GM21381 (cell line): ENCODE measurements around the gene APOM.

ENCODE experiments used
- ATAC-seq: cut with Tn5 transposase; IDR thresholded peaks from one replicate; pipeline ENCODE4 v1.9.1; 2021; ENCODE audit warnings: mild to moderate bottlenecking, moderate library complexity; ENCODE audit not compliant: unreplicated experiment

The APOM gene

DNA sequence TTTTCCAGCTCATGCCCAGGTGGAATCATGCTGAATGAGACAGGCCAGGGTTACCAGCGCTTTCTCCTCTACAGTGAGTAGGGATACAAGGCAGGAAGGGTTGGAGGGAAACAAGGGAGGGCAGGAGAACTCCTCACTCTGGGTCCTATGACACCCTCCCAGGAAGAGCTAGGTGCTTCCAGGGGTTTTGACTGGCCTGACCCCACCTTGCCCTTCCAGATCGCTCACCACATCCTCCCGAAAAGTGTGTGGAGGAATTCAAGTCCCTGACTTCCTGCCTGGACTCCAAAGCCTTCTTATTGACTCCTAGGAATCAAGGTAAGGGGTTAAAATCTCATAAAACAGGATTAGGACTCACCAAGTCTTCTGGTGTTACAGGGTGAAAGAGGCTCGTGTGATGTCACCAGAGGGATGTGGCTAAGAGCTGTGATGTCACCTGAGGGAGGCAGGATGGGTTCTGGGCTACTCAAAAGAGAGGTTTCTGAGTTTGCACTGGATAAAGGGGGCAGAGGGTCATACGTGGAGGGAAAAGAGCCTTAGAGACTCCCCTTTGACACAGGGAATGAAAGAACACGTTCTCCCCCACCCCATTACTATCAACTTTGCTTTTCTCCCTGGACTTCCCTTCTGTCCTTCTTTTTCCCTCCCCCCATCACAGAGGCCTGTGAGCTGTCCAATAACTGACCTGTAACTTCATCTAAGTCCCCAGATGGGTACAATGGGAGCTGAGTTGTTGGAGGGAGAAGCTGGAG lies 1.9 kb downstream of the APOM start:
- no peak for ATAC-seq

DNA sequence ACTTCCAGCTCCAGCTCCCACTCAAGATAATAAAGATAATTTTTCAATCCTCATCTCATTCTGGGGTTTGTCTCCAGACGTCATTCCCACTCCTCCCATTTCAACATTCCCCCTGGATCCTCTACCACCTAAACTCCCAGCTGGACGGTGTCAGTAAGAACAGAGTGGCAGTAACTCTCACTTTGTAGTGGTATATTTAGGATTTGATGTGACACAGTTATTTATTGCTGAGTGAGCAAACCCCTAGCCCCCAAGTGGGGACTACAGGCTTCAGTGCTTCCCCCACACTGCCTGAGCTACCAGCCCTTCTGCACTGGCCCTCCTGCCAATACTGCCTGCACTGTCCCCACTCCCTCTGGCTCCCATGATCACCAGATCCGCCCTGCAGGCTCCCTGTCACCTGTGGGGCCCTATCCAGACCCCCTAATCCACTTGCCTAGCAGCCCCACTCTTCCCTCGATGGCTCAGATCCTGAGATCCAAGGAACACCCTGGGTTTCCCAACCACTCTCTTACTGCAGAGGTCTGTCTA lies 2.5 kb downstream of the APOM start:
- ATAC-seq = no peak

DNA sequence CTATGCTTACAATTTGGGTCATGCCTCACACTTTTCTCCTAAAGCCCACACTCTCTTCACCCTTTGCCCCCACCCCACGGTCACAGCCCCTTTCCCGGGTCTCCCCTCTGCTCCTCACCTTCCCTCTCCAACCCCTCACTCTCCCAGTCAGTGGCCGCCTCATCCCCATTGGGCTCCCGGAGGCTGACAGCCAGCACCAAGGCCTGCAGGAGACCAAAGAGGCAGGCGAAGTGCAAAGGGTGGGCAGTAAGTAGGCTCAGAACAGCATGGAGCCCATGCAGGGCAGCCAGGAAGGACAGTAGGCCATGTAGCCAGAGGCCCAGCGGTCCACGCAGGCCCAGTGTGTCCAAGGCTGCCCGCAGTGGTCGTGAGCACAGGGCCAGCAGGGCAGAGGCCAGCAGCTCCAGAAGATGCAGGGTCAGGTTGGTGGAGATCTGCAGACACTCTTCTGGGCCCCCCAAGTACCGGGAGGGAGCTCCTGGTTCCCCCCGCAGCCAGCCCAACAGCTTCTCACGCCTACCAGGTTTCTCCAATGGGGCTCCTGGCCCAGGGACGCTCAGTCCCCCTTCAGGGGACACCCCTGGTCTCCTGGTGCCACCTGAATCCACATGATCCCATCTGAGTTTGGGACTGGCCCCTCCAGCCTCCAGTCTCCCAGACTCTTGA lies 3.4 kb downstream of the APOM start:
- ATAC-seq = no peak

DNA sequence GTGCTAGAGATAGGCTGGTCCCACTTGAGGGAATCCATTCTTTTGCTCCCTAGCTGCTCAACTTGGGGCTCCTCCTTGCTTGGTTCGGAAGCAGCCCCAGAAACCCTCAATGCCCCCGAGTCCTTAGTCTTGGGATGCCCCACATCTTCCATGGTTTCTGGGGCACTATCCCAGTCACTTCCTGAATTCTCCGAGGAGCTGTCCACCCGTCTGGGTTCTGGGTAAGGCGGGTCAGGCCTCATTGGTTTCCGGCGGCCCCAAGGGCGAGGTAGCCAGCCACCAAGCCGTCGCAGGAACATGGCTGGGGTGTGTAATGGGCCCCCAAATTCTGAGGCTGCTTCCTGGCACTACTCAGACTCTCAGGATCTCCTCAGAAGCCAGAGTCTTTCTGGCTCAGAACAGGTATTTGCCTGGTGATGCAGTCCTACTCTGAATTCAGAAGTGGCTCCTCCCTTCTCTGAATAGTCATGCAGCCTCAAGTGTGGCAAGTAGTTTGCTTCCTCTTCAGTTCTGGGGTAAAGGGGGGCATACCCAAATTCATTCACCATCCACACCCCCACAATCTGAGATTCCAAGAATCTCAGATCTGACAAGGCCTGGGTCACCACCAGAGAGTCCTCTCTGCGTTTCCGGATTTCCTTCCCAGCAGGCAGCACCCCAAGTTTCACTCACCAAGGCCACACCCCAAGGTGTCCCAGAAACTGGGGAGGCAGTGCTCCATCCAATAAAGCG lies 4.1 kb downstream of the APOM start:
- ATAC-seq = no peak

DNA sequence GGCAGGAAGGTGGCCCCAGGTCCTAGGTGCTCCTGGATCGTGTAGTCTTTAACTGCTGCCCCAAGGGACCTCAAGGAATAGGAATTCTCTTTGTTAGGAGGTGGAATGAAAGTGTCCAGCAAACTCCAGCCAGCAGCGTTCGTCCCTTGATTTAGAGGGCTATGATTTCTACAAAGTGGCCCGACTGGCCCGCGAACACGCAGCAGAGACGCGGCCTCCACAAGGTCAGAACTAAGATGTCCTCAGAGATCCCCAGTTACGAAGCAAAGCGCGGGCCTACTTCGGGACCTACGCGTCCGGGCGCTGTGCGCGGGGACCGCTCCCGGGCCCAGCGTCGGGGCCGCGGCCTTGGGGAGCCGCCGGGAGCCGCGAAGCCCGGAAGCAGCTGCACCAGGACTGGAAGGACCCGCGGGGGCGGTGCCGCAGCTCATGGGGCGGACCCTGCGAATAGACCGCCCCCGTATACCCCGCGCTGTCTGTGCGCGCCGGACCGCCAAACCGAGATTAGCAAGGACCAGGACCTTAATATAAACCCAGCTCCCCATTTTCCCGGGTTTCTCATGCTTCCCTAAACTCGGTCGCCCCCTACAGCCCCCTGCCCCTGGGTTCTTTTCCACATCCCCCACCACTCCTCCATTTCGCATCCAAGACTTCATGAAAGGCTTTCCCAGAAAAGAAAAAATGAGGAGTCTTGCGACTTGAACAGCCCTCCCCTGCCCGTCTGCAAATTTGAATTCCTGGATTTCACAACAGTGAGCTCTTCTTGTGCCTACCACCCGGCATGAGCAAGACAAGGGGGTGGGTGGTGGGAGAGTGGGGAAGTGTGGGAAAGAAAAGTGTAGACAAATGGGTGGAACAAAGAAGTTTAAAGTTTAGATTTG lies 4.9 kb downstream of the APOM start, which contains the start of gene C6orf47:
TSS of gene C6orf47 (minus strand) at position 398 of the 881 bp plus-strand sequence. CDS start 831 bp downstream, outside the sequence.
- ATAC-seq = peak; percentile 43

DNA sequence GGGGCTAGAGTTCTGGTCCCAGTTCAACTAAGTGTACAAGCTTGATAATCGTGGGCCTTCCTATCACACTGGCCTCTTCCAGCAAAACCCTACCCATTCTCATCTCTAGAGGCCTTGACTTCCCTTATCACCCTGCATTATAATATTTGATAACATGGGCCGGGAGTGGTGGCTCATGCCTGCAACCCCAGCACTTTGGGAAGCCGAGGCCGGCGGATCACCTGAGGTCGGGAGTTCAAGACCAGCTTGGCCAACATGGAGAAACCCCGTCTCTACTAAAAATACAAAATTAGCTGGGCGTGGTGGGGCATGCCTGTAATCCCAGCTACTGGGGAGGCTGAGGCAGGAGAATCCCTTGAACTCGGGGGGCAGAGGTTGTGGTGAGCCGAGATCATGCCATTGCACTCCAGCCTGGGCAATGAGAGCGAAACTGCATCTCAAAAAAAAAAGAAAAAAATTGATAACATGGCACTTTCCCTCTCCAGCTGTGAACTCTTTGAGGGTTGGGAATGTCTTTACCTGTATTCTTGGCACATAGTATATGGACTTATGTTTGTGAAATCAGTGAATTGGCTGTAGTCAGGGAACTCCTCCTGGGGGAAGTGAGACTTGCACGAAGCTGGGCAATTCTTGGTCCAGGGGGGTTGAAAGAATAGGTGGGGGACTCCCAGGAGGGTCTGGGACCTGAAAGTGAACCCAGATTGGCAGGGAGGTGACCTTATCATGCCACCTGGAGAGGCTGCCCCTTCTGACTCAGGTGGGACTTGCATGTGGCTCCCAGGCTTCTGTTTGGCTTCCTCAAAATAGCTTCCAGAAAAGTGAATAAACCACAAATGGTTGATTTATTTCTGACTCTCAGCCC lies 5.8 kb downstream of the APOM start:
- no peak for ATAC-seq

DNA sequence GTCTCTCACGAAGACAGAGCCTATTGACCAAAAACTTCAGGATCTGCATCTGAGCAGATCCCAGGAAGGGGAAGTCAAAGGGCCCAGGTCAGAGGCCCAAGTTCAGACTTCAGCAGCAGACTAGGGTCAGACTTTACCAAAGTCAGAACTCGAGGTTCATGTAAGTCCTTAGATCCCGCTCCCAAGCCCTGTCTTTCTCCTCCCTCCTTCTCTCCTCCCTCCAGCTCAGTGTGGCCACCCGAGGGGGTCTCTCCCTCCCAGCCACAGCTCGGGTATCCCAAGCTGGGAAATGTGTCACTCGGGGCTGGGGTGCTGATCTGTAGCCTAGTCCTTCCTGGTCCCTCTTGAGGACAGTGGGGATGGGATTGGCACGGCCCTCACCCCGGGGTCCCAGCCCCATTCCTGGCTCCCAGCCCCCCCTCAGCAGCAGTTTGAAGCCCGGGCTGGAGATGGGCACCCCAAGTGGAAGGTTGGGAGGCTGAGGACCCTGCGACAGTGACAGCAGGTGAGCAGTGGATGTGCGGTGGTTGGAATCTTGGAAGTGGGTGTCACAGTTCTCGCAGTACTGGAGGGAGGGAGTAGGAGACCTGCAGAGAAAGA lies 6.5 kb downstream of the APOM start:
- no peak for ATAC-seq

DNA sequence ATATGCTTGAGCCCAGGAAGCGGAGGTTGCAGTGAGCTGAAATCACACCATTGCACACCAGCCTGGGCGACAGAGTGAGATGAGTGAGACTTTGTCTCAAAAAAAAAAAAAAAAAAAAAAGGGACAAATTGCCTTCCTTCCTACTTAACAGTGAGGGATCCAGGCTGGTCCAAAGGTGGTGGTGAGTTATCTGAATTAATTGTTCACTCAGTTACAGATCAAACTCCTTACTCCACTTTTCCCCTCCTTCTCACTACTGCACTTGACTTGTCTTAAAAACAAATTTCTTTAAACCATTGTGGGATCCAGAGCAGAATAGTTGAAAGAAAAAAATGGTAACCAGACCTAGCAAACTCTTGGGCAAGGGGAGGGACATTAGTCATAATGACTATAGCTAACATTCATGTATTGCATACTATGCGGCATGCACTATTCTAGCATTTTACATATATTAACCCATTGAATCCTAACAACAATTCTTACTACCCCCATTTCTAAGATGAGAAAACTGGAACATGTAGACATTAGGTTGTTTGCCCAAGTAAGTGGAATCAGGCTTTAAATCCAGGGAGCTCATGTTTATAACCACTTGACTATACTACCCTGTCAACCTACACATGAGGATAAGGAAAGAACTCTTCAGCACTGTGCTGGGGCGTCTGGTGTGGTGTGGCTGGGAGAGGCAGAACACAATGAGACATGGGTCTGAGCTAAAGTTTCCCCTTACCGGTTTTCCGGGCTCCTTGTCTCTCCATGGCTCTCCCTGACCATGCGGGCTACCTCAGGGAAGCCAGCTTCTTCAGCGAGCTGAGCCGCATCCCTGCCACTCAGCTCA lies 7.6 kb downstream of the APOM start:
- no peak for ATAC-seq

DNA sequence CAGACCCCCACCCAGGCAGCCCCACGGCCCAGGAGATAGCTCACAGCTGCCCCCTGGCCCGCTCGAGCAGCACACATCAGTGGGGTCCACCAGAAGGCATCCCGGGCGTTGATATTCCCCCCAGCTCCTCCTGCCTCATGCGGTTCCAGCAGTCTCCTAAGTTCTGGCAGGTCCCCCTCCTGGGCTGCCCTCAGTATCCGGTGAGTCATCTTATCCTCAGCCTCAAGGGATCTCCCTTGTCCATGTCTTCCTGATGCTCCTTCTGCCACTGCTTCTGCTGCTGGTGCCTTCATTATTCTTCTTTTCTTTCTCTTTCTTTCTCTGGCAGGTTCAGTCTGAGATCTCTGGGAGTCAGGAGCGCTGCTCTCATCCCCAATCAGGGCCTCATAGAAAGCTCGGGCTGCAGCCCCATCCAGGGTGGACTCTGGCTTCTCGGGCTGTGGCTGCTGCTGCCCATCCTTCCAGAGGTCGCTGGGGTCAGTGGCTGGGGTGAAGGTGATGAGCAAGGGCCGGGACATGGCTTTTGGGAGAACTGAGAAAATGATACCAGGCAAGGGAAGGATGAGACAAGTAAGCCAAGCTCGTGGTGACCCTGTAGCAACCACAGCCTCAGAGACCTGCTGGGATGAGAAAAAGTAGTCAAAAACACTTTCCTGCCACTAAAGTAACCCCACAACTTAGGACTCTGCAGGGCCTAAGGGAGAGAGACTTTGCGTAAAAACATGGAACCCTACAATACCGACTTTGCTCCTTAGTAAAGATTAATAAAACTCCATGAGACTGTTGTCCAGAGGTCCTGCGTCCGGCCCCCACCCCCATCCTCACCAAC lies 8.5 kb downstream of the APOM start:
- no peak for ATAC-seq

DNA sequence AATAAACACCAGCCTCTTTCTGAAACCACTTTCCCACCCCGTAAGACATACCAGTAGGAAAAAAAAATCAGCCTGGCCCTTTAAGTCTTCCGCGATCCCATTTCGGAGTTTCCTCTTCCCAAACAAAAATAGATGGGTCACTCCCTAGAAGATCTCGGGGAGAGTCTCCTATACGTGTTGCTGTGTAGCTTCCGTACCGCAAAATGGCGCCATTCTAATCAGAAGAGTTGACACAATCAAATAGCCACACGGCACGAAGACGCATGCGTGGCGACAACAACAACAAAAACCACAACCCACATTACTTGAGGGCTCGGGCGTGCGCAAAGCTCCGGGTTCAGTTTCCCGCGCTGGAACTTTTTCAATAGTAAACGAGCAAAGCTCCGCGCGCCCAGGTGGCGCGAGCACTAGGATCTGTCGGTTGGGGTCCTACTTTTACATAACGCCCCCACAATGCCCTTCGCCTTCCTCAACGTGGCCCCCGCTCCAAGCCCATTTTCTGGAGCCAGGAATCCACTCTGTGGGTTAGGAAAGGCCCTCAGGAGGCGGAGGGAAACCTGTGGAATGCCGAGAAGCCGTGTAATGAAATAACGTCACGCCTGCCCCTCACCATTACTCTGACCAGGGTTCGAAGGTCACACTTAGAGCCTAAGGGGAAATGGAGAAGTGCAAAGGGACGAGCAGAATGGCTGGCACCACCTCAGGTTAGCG lies 9.3 kb downstream of the APOM start, which contains the start of gene GPANK1:
TSS of gene GPANK1 (minus strand) at position 208 of the 711 bp plus-strand sequence. CDS start 519 bp downstream, outside the sequence.
- peak; percentile 31 for ATAC-seq

DNA sequence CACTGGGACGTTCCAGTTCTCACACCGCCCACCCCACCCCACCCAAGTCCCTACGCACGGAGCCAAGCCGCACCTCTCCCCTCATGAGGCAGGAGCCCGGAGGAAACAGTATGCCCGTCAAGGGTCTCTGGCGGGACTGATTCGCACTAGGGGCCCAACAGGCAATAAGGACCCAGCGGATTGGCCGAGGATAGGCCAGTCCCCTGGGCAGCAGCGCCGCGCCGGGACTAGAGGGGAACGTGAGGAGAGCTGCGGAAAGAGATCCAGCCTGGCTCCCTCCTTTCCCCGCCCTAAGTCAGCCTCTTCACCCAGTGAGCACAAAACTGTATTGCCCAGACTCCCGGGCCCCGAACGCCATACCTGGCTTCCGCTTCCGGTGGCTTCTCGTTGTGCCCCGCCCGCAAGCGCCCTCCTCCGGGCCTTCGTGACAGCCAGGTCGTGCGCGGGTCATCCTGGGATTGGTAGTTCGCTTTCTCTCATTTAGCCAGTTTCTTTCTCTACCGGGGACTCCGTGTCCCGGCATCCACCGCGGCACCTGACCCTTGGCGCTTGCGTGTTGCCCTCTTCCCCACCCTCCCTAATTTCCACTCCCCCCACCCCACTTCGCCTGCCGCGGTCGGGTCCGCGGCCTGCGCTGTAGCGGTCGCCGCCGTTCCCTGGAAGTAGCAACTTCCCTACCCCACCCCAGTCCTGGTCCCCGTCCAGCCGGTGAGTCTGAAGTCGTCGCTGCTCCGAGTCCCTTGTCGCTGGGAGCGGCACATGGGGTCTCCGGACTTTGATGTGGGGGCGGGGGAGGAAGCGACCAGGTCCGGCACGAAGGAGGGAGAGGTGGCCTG lies 10.0 kb downstream of the APOM start, which contains the start of gene CSNK2B:
TSS of gene CSNK2B (plus strand) at position 580 of the 836 bp plus-strand sequence. CDS start 752 bp downstream, outside the sequence.
- ATAC-seq = peak; percentile 77

DNA sequence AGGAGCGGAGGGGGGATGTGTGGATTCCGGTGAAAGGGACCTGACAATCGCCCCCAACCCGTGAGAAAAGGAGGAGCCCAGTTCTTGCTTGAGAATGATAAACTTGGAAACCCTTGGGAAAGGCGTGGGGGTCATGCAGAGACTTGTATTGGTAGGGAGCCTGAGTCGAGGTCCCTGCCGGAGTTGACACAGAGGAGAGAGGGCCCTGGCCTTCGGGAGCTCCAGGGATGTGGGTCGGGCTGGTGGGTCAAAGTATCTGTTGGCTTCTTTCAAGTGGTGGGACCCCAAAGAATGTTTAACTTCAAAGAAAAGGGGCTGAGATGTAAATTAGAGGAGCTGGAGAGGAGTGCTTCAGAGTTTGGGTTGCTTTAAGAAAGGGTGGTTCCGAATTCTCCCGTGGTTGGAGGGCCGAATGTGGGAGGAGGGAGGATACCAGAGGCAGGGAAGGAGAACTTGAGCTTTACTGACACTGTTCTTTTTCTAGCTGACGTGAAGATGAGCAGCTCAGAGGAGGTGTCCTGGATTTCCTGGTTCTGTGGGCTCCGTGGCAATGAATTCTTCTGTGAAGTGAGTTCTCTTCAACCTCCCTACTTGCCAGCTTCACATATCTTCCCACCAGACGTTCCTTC lies 10.8 kb downstream of the APOM start:
- ATAC-seq = no peak

DNA sequence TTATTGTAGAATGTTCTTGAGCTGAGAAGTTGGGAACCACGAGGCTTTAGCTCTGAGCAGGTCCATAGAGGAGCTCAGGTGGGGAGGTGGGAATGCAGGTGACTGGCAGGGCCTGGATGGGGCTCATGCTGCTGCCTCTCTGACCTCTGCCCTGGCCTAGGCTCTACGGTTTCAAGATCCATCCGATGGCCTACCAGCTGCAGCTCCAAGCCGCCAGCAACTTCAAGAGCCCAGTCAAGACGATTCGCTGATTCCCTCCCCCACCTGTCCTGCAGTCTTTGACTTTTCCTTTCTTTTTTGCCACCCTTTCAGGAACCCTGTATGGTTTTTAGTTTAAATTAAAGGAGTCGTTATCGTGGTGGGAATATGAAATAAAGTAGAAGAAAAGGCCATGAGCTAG lies 14.0 kb downstream of the APOM start, which contains the start of gene LY6G5B:
TSS of gene LY6G5B (plus strand) at position 301 of the 400 bp plus-strand sequence. CDS start 975 bp downstream, outside the sequence.
- no peak for ATAC-seq

DNA sequence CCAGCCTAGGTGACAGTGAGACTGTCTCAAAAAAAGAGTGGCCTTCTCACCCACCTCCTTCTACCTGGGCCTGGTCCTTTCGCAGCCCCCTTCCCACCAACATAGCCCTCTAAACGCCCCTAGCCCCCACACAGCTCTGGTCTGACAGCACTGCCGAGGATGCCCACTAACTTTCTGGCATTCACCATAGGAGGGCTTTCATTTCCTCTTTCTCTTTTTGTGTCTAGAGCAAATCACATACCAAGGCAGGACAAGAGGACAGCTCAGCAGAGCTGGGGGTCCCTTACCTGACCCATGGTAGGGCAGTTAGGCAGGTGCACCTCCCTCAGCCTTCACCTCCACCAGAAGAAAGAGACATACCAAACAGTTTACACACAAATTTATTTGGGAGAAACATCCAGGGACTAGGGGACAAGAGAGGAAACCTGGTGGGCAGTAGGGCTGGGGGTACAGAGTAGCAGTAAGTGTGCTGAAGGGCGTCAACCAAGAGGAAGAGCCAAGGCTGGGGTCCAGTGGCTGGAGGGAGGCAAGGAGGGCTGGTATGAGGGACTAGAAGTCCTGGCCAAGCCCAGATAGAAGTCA lies 20.7 kb downstream of the APOM start:
- no peak for ATAC-seq

DNA sequence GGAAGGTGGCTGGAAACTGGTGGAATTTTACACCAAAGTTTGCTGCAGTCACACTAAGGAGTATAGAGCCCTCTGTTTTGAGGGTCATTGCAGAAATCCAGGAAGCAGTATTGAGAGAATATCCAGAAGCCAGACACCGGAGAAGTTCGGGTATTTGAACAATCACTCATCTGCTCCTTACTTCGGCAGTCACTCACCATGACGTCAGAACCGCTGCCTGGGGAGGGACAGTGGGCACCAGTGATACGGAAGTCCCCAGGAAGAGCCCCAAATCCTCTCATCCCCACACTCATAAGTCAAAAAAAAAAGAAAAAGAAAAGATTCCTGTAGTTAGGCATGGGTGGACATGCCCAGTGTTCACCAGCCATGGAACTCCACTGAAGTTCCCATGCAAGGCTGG lies 21.2 kb downstream of the APOM start:
- no peak for ATAC-seq
